CD4-positive, CD25-positive, alpha-beta regulatory T cell (primary cell): ENCODE results near the gene CD300H. TPM values are rescaled to one million over a fixed set of nuclear protein-coding genes. Genes with fewer than 3 reads are reported as not detected.
"Not testable (repeated sequence)": the region's sequence is repeated elsewhere in the genome, so short reads cannot be mapped to it uniquely, and the experiment has no call there.

ENCODE experiments used
- ATAC-seq, 2 donors: fragments of 150-1000 bp; cut with Tn5 transposase; one replicate each; pipeline ENCODE4 v1.10.0; 2021; ENCODE audit warnings: low read depth in 2 of 2, moderate number of reproducible peaks in 2 of 2, moderate library complexity in 1 of 2
- DNase-seq, 3 donors: peaks; one replicate each; pipeline versions ENCODE4 v3.0.0 to v3.0.0-alpha.2; 2012 to 2022; ENCODE audit warnings: mixed read lengths in 1 of 3
- H3K27ac ChIP-seq: one replicate; pipeline ENCODE4 v1.7.0; 2013; ENCODE audit warnings: mild to moderate bottlenecking, low read length; ENCODE audit not compliant: insufficient read depth, poor library complexity, severe bottlenecking
- H3K27me3 ChIP-seq: one replicate; pipeline ENCODE4 v1.7.0; 2013; ENCODE audit warnings: low read length; ENCODE audit not compliant: control insufficient read depth, insufficient read depth
- H3K36me3 ChIP-seq: one replicate; pipeline ENCODE4 v1.7.0; 2013; ENCODE audit warnings: mild to moderate bottlenecking, low read length, moderate library complexity; ENCODE audit not compliant: control insufficient read depth, insufficient read depth
- H3K4me1 ChIP-seq: 2 replicates; pipeline ENCODE4 v1.7.0; 2013; ENCODE audit warnings: mild to moderate bottlenecking, low read length; ENCODE audit not compliant: insufficient read depth, control insufficient read depth, poor library complexity, severe bottlenecking
- H3K4me3 ChIP-seq: one replicate; pipeline ENCODE4 v1.7.0; 2013; ENCODE audit warnings: low read depth, mild to moderate bottlenecking, low read length, moderate library complexity
- H3K9me3 ChIP-seq, 2 experiments: 1 replicate in 1 of 2; 2 replicates in 1 of 2; pipeline ENCODE4 v1.7.0; 2013; ENCODE audit warnings: low read length in 2 of 2, mild to moderate bottlenecking in 1 of 2, moderate library complexity in 1 of 2; ENCODE audit not compliant: control insufficient read depth in 2 of 2
- H3K27ac Mint-ChIP-seq, 3 donors: one replicate each; pipeline ENCODE4 v1.8.0; 2020 to 2022; ENCODE audit warnings: mild to moderate bottlenecking in 3 of 3, mixed read lengths in 3 of 3, moderate library complexity in 2 of 3
- H3K27me3 Mint-ChIP-seq: one replicate; pipeline ENCODE4 v1.8.0; 2022; ENCODE audit warnings: mild to moderate bottlenecking, mixed read lengths
- H3K36me3 Mint-ChIP-seq: one replicate; pipeline ENCODE4 v1.8.0; 2020; ENCODE audit warnings: mixed read lengths
- H3K4me1 Mint-ChIP-seq, 4 donors: one replicate each; pipeline ENCODE4 v1.8.0; 2020 to 2022; ENCODE audit warnings: mixed read lengths in 4 of 4, mild to moderate bottlenecking in 1 of 4
- H3K4me3 Mint-ChIP-seq, 4 donors: one replicate each; pipeline ENCODE4 v1.8.0; 2020 to 2022; ENCODE audit warnings: mild to moderate bottlenecking in 4 of 4, mixed read lengths in 4 of 4, moderate library complexity in 3 of 4
- H3K9me3 Mint-ChIP-seq, 7 donors: one replicate each; pipeline ENCODE4 v1.8.0; 2020 to 2022; ENCODE audit warnings: mixed read lengths in 7 of 7, mild to moderate bottlenecking in 3 of 7, moderate library complexity in 2 of 7
- polyA plus RNA-seq, 4 donors: library from polyadenylated mRNA; unstranded; fragments of 300-500 nt; fragmentation: Illumina TruSeq; gene quantifications; one replicate each; pipeline ENCODE4 v1.2.3, GENCODE V29; 2021
- total RNA-seq: library from RNA; stranded (reverse); gene quantifications from one replicate; pipeline ENCODE4 v1.2.3, GENCODE V29; 2022

The CD300H gene
- total and polyA plus RNA-seq, 5 donors from 2014 or later = 0.37 TPM; not detected in 4

DNA sequence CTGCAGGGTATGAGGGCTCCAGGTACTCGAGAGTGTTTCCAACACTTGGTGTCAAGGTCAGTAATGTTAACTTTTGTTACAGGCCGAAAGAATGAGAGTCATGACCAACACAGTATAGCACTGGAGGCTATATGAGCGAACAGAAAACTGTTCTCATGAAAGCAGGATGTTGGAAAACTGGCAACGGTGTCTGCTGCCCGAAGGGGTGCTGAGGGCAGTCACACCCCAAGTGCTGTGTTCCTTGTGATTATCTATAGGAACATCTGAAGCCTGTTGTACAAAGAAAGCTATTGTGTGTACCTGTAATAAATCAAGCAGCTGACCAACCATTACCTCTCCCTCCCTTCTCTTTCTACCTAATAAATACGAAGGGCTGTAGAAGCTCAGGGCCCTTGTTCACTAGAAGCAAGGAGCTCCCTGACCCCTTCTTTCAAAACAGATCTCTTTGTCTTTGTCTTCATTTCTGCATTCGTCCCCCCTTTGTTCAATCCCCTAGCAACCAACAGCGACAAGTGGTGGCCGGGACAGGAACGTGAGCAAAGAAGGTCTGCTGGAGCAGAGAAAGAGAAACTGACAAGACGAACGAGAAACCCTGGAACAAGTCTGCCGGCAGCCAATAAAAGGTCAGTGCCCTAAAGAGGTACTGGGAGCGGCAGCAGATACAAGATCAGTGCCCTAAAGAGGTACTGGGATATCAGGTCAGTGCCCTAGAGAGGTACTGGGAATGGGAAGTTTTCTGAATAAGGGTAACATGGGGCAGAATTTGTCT lies 17.2 kb upstream of the CD300H start:
- Mint-ChIP-seq H3K4me1 (peaks cover 0 to 10% (median 0%) of the 10 kb centered on the region in 4 donors), H3K4me3 (no peak overlapping the region), H3K27me3 (peaks cover 7% of the 10 kb centered on the region), H3K36me3 (no peaks in the 10 kb centered on the region), H3K27ac (no peak overlapping the region), H3K9me3 (peaks cover 0 to 5% (median 0%) of the 10 kb centered on the region in 7 donors)
- no peak for DNase-seq
- Histone ChIP-seq H3K36me3 (no peaks in the 10 kb centered on the region), H3K4me3 (no peak overlapping the region), H3K4me1 (no peaks in the 10 kb centered on the region), H3K27ac (no peak overlapping the region), H3K27me3 (no peaks in the 10 kb centered on the region), H3K9me3 (peaks cover 0 to 4% of the 10 kb centered on the region in 2 experiments)
- ATAC-seq = no peak

DNA sequence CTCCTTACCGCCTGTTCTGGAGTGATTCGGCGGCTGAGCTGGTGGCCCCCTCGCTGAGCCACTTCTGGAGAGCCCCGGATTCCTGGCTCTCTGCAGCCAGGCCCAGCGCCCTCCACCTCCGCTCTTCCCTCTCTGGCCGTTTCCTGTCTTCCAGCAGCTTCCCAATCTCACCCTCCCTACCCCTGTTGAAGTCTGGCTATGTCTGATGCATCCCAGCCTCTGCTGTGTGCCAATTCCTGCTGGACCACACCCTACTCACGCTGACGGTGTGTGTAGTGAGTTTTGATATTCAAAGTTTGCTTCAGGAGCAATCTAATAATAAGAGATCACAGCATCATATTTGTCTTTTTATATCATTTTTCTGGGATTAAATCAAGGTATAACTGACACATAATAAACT lies 15.3 kb upstream of the CD300H start:
- H3K4me1 Mint-ChIP-seq = peaks cover 0 to 12% (median 0%) of the 10 kb centered on the region in 4 donors
- Histone ChIP-seq H3K4me1 (no peaks in the 10 kb centered on the region), H3K27ac (no peak overlapping the region), H3K36me3 (no peaks in the 10 kb centered on the region), H3K9me3 (peaks cover 0 to 4% of the 10 kb centered on the region in 2 experiments), H3K4me3 (no peak overlapping the region), H3K27me3 (no peaks in the 10 kb centered on the region)
- ATAC-seq = no peak
- no peaks in the 10 kb centered on the region for H3K36me3 Mint-ChIP-seq
- peaks cover 11% of the 10 kb centered on the region for H3K27me3 Mint-ChIP-seq
- H3K27ac Mint-ChIP-seq = no peak overlapping the region
- DNase-seq = no peak
- H3K4me3 Mint-ChIP-seq = no peak overlapping the region
- H3K9me3 Mint-ChIP-seq = peaks cover 0 to 5% (median 0%) of the 10 kb centered on the region in 7 donors

DNA sequence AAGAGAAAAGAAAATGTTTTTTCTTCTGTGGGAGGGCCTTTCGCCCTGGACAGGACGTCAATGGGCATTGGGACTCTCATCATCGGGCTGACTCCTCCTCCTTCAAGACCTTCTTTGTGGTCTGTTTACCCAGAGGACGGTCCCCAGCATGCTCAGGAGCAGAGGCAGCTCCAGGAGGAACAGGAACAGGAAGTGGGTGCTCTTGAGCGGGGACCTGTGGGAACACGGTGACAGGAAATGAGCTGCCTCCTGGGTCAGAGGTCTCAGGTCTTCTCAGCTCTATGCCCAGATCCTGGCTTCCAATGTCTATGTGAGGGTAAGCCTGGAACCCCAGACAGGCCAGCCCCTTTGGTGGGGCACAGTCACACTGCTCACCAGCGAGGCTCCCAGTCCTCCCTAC lies 12.6 kb upstream of the CD300H start:
- peaks cover 0 to 3% (median 0%) of the 10 kb centered on the region in 7 donors for H3K9me3 Mint-ChIP-seq
- Histone ChIP-seq H3K4me1 (no peaks in the 10 kb centered on the region), H3K27me3 (no peaks in the 10 kb centered on the region), H3K27ac (no peak overlapping the region), H3K9me3 (peaks cover 0 to 4% of the 10 kb centered on the region in 2 experiments), H3K36me3 (no peaks in the 10 kb centered on the region), H3K4me3 (no peak overlapping the region)
- peaks cover 0 to 12% (median 0%) of the 10 kb centered on the region in 4 donors for H3K4me1 Mint-ChIP-seq
- H3K27ac Mint-ChIP-seq = no peak overlapping the region
- no peaks in the 10 kb centered on the region for H3K36me3 Mint-ChIP-seq
- H3K27me3 Mint-ChIP-seq = peaks cover 19% of the 10 kb centered on the region
- H3K4me3 Mint-ChIP-seq = no peak overlapping the region
- no peak for ATAC-seq
- peak in 1 of 3 donors; percentile 22 for DNase-seq

DNA sequence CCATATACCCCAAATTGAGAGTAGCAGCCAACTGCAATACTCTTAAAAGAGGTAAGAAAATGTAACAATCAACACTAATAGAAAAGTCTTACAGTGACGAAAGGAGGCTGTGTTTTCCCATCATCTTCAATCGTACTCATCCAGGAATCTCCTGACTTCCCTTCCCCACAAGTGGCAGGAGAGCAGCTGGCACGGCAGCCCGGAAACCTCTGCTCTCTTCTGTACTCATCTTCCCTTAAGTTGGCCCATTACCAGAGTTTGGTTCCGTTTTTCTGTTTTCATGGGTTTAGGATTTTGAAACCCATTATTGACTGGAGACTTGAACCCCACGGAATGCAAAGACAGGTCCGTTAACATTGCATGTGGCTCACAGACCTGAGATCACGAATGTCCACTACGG lies 11.7 kb upstream of the CD300H start:
- no peaks in the 10 kb centered on the region for H3K4me1 ChIP-seq
- Mint-ChIP-seq H3K4me1 (peaks cover 0 to 21% (median 3%) of the 10 kb centered on the region in 4 donors), H3K27me3 (peaks cover 12% of the 10 kb centered on the region), H3K4me3 (no peak overlapping the region), H3K9me3 (peaks cover 0 to 3% (median 0%) of the 10 kb centered on the region in 7 donors), H3K36me3 (no peaks in the 10 kb centered on the region), H3K27ac (no peak overlapping the region)
- no peak overlapping the region for H3K27ac ChIP-seq
- no peaks in the 10 kb centered on the region for H3K9me3 ChIP-seq
- ATAC-seq (no peak), DNase-seq (no peak)
- H3K27me3 ChIP-seq = no peaks in the 10 kb centered on the region
- no peaks in the 10 kb centered on the region for H3K36me3 ChIP-seq
- no peak overlapping the region for H3K4me3 ChIP-seq

GRCh38 chr17:74574489-74575142 lies 7.3 kb upstream of the CD300H start:
- Mint-ChIP-seq H3K27ac (no peak overlapping the region), H3K4me3 (no peak overlapping the region), H3K36me3 (no peaks in the 10 kb centered on the region), H3K9me3 (peaks cover 0 to 3% (median 0%) of the 10 kb centered on the region in 7 donors), H3K4me1 (peaks cover 0 to 21% (median 5%) of the 10 kb centered on the region in 4 donors), H3K27me3 (peaks cover 17% of the 10 kb centered on the region)
- H3K27me3 ChIP-seq = no peaks in the 10 kb centered on the region
- no peaks in the 10 kb centered on the region for H3K36me3 ChIP-seq
- ATAC-seq (no peak), DNase-seq (peak in 1 of 3 donors; percentile 25)
- no peaks in the 10 kb centered on the region for H3K4me1 ChIP-seq
- H3K27ac ChIP-seq = no peak overlapping the region
- H3K9me3 ChIP-seq = no peaks in the 10 kb centered on the region
- H3K4me3 ChIP-seq = no peak overlapping the region

GRCh38 chr17:74573635-74574034 lies 6.3 kb upstream of the CD300H start:
- H3K4me1 Mint-ChIP-seq = peaks cover 0 to 20% (median 5%) of the 10 kb centered on the region in 4 donors
- not testable (repeated sequence) for H3K27ac ChIP-seq, H3K9me3 Mint-ChIP-seq, H3K27ac Mint-ChIP-seq, H3K4me3 Mint-ChIP-seq, H3K4me1 ChIP-seq, ATAC-seq, H3K4me3 ChIP-seq, H3K36me3 ChIP-seq, H3K27me3 ChIP-seq, H3K36me3 Mint-ChIP-seq, H3K9me3 ChIP-seq
- DNase-seq = peak in 1 of 3 donors; percentile 61
- peaks cover 14% of the 10 kb centered on the region for H3K27me3 Mint-ChIP-seq

- peak; percentile 26 to 28 for ATAC-seq
- Histone ChIP-seq H3K9me3 (no peaks in the 10 kb centered on the region), H3K36me3 (no peaks in the 10 kb centered on the region), H3K27me3 (peaks cover 5% of the 10 kb centered on the region), H3K27ac (no peak overlapping the region), H3K4me1 (no peaks in the 10 kb centered on the region), H3K4me3 (no peak overlapping the region)
- H3K4me3 Mint-ChIP-seq = no peak overlapping the region
- peaks cover 0 to 20% (median 7%) of the 10 kb centered on the region in 4 donors for H3K4me1 Mint-ChIP-seq
- peak in 1 of 3 donors; percentile 47 for DNase-seq
- H3K27ac Mint-ChIP-seq = no peak overlapping the region
- no peaks in the 10 kb centered on the region for H3K36me3 Mint-ChIP-seq
- peaks cover 17% of the 10 kb centered on the region for H3K27me3 Mint-ChIP-seq
- H3K9me3 Mint-ChIP-seq = peaks cover 0 to 3% (median 0%) of the 10 kb centered on the region in 7 donors
These were observed 5.9 kb upstream of the CD300H start for GRCh38 chr17:74573169-74573568.
